OCI-M2 (cell line): ENCODE measurements around the gene STKLD1.

Experiments used
- DNase-seq: peaks from one replicate; lab custom pipeline; 2025; ENCODE audit not compliant: unreplicated experiment; lab: John Stamatoyannopoulos, UW

Gene STKLD1

GRCh38 chr9:133405508-133406438 lies 29.6 kb downstream of the STKLD1 start:
- DNase-seq, result no peak

GRCh38 chr9:133406480-133407307 lies 30.5 kb downstream of the STKLD1 start:
- DNase-seq, result no peak

- DNase-seq, result no peak
These were observed 31.9 kb downstream of the STKLD1 start for GRCh38 chr9:133408042-133408441.

GRCh38 chr9:133415170-133415569 lies 39.0 kb downstream of the STKLD1 start:
- DNase-seq, result no peak

- peak; percentile 20 for DNase-seq
These were observed 41.6 kb downstream of the STKLD1 start, which contains the start of gene REXO4 for GRCh38 chr9:133417541-133418461. REXO4 (minus strand) TSS chr9:133418010; CDS start chr9:133417844, 166 bp downstream.

- no peak for DNase-seq
These were observed 42.8 kb downstream of the STKLD1 start for GRCh38 chr9:133419005-133419404.

GRCh38 chr9:133420392-133420827 lies 44.2 kb downstream of the STKLD1 start:
- DNase-seq, result no peak

- no peak for DNase-seq
These were observed 45.7 kb downstream of the STKLD1 start, which contains the start of gene ADAMTS13 for GRCh38 chr9:133421615-133422542. ADAMTS13 (plus strand) TSS chr9:133422367; CDS start chr9:133422444, 77 bp downstream.

- DNase-seq, result no peak
These were observed 47.0 kb downstream of the STKLD1 start for GRCh38 chr9:133423216-133423615.

- no peak for DNase-seq
These were observed 48.0 kb downstream of the STKLD1 start for GRCh38 chr9:133424187-133424586.

GRCh38 chr9:133425049-133425632 lies 49.0 kb downstream of the STKLD1 start:
- no peak for DNase-seq

GRCh38 chr9:133426011-133426410 lies 49.8 kb downstream of the STKLD1 start:
- no peak for DNase-seq

- DNase-seq, result no peak
These were observed 51.6 kb downstream of the STKLD1 start for GRCh38 chr9:133427658-133428348.

- DNase-seq, result no peak
These were observed 52.5 kb downstream of the STKLD1 start for GRCh38 chr9:133428617-133429101.

- DNase-seq, result no peak
These were observed 53.0 kb downstream of the STKLD1 start for GRCh38 chr9:133429214-133429613.

- DNase-seq, result no peak
These were observed 53.5 kb downstream of the STKLD1 start for GRCh38 chr9:133429641-133430161.

- DNase-seq, result no peak
These were observed 54.1 kb downstream of the STKLD1 start for GRCh38 chr9:133430244-133430643.

GRCh38 chr9:133433351-133433843 lies 57.2 kb downstream of the STKLD1 start:
- no peak for DNase-seq
